Activated CD4-positive, alpha-beta T cell treated with anti-CD3 and anti-CD28 coated beads for 4 hours (primary cell): ENCODE measurements around the gene TENM4.

Source experiments
- DNase-seq, 2 donors: peaks; one replicate each; pipeline ENCODE4 v3.0.0-alpha.2; 2020

Gene TENM4

DNA sequence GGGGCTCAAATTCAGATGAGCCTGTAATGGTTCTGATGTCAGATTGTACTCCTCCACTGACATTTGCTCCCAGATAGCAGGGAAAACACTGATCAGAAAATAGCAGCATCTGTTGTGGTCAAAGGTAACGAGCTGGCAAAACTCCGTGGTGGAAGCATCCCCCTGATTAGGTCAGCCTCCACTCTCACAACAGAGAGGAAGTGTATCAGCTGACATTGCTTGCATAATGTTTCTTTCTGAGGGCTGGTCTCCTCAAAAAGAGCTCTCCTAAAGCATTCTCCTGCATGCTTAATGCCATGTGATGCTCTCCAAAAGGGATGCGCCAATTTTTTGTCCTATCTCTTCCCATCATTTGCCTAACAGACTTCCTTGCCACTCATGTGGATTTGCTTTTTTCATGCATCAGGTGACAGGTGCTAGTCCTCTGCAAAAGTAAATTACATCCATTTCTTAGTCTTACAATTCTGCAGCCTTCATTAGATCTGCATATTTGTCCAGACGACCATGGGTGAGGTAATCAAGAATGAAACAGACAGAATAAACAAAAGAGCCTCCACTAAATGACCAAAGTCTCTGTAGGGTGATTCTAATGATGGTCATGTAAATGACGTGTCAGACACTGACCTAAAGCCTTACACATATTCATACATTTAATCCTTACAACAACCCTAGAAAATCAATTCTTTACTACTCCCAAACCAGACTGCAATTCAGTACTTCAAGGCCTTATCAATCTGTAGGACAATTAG is 6.4 kb upstream of the TENM4 start:
- no peak for DNase-seq

DNA sequence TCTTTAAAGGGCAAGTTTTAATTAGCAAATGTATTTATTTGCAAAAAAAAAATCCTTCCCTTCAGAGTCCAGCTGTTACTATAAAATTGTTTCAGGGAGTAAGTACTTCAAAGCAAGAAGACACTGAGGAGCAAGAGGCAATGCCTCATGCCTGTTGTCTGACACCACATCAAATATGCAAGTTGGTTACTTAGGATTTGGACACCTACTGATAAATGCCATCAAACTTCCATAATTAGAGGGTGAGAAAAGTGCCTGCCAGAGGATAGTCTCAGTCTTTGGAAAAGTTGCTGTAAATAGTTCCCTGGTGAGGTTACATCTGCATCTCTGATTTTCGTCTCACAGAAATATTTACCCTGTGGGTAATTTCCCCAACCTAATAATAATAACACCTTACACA is 4.1 kb upstream of the TENM4 start:
- no peak for DNase-seq

DNA sequence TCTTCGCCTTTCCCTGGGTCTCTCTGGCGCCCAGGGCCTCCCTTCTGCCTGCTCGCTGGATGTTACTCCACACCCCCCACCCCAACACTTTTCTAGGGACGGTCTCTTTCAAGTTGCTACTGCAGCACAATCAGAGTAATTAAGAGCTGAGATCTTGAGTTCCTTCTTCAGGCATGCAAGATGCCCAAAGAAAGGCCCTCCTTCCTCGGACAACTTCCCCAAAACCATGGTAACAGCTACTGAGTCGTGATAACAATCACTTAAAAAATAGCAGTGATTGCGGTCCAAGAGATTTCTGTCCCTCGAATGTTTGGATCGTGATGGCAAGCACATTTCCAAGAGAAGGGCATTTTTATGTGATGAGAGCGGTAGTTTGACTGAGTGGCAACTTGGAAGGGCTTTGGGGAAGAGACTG is 638 bp upstream of the TENM4 start:
- DNase-seq: no peak

DNA sequence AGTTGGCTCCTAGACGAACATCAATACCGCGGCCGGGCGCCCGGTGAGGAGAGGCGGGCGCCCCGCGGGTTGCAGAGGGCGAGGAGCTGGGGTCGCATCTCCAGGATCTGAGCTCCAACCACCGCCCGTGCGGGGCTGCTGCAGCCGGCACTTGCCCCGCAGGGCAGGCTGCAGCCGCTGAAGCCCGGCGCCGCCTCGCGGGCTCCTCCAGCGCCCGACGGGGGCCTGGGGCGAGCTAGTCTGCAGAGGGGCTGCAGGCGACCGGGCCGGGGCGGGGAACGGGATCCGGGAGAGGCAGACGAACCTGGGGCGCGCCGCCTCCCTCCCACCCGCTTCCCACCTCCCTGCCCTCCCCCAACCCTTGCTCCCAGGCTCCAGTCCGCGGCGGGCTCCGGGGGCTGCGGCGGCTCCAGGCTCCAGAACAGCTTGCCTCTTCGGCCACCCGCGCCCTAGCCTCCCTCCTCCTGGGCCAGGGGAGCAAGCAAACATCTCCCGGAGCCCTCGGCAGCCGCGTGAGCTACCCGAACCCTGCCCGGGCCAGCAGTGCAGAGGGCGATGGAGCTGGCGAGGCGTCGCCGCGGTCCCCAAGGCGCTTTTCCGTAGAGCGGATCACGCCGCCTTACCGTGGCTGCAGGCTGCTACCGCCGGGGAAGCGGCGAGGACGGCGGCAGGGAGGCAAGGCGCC is 802 bp downstream of the TENM4 start:
- no peak for DNase-seq

DNA sequence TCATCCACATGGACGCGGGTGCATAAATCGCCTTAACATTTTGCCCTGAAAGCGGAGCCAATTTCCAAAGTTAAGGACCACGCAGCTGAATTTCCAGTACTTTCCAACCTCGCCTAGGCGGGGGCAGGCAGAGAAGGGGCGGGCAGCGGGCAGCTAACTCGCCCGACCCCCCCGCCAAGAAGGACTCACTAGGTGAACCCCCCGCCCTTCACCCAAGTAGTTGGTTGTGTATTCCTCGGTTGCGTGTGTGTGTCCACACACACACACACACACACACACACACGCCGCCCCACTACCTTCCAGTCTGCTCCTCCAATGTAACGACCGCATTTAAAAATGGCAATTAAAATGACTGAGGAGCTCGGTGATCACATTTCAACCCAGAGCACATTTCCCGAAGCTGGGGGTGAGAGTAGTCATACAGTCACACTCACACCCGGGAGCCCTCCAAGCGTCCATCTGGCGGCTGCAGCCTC is 1.4 kb downstream of the TENM4 start:
- no peak for DNase-seq

DNA sequence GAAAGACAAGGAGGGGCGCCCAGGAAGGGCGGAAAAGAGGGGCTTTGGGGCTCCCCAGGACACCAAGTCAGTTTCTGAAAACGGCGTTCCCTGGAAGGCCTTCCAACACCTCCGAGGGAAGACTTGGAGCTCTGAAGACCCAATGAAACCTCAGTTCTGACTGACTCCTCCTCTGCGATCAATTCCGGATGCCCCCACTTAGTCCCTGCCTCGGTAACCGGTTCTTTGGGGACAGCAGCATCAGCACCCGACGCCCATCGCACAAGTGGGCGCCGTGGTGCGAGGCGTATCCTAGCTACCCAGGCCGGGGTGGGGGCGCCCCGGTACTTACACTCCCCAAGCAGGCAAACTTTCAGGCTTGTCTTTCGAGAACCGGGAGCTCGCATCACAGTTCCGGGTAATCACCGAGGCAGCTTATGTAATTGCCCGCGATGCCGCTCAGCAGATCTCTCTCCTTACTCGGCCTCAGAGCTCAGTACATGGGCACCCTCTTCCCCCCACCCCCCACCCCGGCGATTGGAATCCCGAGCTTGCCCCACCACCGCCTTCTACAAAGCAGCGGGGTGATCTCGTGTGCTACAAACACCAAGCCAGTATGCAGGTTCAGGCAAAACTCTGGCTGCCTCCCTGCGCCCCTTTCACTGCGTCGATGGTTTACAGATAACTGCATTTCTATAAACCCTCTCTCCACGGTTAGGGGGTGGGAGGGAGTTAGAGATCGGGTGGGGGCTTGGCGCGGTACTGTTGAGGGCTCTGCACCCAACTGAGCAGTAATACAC is 2.0 kb downstream of the TENM4 start:
- no peak for DNase-seq

DNA sequence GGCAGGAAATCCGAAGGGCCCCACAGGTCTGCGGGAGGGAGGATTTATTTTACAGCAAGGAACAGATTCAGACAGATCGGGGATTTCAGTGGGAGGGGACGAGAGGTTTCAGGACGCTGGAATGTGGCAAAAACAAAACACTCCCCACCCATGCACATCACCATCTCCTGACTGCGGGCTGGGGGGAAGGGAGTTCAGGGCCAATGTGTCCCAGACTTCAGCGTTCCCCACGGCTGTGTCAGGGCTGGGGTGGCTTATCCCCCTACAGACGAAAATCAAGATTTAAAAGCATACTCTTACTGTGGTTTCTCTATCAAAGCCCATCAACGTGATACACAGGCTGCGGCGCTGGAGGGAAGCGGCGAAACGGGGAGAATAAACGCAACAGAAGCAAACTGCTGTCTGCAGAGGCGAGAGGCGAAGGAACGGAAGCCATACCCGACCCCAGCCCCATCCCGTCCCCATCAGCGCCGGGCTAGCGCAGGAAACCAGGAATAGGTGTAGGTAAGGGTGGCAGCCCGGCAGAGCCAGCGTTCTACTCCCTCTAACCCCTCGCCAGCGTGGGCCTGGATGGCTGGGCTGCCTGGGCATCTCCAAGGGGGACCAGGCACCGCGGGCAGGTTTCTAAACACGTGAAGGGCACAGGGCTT is 2.7 kb downstream of the TENM4 start:
- DNase-seq: no peak

DNA sequence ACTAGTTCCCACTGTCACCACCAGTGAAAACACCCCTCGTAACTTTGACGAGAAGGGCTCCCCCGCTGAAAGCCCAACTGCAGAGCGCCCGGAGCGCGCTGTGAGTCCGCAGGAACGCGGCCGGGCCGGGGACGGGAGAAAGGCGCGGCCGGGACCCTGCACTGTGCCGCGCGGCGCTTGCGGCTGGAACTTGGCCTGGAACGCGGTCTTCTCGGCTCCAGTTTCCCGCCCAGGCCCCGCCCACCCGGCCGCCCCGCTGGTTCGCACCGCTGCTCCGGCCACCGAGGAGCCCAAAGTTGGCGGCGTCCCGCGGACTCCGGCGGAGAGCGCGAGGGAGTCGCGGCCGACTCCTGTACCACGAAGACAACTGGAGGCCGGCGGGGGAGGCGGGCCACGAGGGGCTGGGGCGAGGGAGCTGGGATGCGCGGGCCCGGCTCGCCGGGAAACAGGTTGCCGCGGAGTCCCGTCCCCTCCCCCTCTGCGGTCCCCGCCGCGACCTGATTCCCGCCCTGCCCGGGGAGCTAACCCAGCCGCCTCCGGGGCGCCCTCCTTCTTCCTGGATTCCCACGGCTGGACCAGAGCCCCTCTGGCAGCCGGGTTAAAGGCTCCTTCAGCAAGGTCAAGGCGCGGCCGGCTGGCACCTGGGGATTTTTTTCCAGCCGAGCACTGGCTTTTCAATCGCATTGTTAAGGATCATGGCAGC is 3.4 kb downstream of the TENM4 start:
- no peak for DNase-seq

DNA sequence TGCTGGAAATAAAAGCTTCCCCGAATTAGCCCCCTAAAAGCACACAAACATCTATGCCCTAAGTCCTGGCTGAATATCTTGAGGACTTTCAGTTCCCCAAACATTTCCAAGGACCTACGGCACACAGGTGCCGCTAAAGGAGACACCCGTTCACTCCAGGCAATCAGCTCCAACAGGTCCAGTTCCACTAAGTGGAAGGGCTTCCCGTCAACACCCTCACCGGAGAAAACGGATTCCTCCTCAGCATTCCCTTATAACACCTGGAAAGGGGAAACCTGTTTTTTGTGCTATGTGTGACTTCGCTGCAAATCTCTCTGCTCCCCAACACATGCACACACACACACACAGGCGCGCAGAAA is 3.9 kb downstream of the TENM4 start:
- no peak for DNase-seq

DNA sequence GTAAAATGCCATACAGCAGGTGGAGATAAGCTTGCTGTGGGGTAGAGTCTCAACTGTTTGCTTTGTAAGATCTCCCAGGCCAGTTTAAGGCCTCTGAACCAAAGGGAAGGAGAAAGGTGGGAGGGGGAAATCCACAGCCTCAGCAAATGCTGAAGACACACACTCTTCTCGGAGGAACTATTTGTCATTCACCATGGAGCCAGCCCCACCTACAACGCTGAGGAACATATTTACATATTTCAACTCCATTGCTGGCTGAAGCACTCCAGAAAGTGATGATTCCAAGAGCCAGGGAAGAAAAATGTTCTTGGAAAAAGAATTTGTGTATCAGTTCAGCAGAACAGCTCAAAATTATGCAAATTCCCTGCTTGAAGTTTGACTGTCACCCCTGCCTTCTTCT is 6.5 kb downstream of the TENM4 start:
- no peak for DNase-seq

DNA sequence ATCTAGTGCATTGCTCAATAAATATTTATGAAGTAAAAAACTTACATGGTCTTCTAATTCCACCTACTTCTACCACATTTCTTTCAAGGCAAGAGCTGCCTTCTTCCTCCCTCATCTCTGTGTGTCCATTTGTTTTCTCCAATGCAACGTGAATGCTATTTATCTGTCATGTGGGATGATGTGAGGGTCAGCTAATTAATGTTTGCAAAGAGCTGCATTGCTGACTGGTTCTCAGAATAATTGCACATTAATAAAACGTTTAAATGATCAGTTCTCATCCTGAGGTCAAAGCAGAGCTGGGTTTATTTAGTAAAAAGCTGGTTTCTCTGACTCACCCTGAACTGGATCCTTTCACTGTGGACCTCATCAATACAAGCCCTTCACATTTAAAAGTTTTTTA is 8.7 kb downstream of the TENM4 start:
- DNase-seq: no peak

DNA sequence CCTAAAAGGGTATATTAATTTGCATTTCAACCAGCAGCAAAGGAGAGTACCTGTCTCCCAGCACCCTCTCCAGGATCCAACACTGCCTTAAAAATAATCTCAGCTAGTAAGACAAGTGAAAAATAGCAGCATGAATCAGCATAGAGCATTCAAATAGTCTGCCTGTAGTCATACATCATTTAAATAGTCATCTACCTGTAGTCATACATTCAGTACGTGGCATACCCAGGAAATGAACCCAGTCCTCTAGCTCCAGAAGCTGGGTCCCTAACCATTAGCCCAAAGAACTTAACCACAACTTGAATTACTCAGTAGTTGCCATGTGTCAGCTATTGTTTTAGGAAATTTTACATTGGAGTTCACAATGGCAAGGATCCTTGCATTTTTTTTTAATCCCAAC is 9.3 kb downstream of the TENM4 start:
- no peak for DNase-seq

DNA sequence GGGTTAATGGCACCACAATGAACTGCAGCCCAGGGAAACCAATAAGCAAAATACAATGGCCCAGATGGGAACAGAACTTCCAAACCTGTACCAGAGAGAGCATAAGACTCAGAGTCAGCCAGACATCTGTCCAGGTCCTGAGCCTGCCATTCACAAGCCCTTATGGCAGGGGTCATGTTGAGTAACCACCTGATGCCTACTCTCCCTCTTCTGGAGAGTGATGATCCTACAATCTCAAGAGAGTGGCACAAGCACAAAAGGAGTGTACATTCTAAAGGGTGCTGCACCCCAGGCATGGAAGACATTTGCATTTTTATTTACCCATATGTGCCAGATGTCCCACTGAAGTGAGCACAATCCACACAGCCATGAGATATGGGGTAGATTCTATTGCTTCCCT is 10.6 kb downstream of the TENM4 start:
- DNase-seq: no peak

DNA sequence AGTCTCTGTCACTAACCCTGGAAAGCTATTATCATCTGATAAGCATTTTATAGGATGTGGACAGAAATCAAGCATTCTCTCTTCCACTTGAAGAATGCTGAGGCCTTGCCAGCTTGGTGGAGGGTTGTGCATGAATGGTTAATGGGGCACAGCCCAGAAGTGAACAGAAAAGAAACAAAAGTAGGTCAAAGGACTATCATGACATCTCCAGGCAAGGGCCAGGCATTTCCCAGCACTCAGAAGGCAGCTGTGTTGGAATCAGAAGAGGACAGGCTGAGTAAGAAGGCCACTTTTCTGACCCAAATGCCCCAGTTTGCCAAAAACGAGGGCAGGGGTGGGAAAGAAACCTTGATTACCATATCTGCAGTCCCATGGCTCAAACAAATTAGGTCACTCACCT is 12.4 kb downstream of the TENM4 start:
- no peak for DNase-seq

DNA sequence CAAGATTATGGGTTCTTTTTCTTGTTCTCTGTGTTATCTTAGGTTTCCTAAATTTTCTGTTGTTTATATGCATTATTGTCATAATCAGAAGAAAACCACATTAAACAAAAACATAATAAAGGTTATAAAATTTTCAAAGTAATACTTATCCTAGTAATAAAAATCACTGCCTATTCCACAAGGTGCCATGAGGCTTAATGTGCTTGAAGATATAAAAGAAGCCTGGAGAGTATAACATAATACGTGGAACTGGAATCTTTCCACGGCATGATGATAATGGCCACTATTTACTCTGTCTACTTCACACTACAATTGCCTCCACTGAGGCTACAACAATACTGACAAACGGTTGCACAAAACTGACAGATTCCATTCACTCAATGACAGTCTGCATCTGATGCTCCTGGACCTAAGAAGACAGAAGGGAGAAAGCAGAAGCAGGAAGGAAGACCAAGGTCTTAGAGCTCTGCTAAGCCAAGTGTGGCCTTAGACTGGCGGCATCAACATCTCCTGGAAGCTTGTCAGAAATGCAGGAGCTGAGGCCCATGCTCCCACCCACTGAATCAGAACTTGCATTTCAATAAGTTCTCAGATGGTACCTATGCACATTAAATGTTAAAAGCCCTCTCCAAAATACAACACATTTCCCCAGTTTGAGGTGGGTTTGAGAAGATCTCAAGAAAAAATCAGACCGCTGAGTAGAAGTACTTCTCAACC is 13.1 kb downstream of the TENM4 start:
- no peak for DNase-seq

DNA sequence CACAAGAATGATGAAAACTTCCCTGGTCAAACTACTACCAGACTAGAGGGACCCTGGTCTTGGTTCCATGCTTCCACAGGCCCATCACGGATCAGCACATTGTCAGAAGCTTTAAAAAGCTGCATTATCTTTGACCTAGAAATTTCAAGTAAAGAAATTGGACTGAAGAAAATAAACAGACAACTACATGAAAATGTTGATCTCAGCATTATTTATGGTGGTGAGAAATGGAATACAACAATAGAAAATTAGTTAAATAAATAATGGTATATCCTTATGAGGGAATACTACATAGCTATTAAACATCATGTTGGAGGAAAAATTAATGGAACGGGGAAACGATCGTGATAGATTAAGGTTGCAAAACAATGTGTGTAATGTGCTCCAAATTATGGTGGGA is 13.7 kb downstream of the TENM4 start:
- DNase-seq: no peak

DNA sequence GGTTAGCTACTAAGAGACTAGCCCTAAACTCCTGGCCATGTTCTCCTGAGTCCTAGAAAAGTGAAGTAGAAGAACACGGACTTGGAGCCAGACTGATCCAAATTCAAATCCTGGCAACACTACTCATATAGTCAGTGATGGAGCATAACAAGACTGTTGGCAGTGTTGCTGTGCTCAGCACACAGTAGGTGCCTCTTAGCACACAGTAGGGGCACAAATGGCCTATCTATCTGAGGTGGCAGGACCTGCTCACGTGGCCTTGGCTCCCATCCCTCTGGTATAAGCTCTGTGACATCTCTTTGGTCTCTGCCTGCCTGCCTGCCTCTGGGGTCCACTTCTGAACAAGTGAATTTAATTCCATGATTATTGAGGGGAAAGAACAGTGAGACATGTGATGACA is 15.4 kb downstream of the TENM4 start:
- no peak for DNase-seq

DNA sequence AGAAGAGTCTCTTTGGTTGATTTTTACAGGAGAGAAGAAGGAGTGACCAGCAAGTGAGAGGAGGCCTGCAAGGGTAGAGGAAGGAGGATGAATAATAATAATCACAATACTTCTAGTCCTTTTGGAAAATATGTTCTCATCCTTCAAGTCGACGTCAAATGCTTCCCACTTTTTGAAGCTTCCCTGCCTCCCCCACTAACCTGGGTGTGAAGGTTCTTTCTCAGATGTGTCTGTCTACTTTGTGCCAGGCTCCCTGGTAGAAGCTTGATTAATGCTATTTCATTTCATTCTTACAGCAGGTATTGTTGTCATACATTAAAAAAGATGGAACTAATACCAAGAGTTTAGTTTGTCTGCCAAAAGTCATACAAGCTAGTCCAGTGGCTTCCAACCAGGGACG is 17.1 kb downstream of the TENM4 start:
- DNase-seq: no peak

DNA sequence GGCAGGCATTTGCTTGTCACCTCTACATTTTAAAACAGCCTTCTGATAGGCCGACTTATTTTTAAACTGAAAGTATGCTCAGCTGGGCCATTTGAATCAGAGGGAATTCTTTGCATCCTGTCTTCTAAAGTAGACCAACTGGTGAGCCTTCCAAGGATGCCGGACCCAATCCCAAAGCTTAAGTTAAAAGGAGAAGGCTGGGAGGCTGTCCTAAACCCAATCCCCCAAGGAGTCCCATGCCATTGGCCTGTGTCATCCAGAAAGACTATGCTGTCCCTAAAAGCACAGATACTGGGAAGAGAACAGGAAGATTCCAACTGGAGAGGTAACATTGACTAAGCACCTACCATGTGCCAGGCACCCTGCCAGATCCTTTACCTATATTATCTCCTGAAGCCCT is 18.0 kb downstream of the TENM4 start:
- DNase-seq: no peak

DNA sequence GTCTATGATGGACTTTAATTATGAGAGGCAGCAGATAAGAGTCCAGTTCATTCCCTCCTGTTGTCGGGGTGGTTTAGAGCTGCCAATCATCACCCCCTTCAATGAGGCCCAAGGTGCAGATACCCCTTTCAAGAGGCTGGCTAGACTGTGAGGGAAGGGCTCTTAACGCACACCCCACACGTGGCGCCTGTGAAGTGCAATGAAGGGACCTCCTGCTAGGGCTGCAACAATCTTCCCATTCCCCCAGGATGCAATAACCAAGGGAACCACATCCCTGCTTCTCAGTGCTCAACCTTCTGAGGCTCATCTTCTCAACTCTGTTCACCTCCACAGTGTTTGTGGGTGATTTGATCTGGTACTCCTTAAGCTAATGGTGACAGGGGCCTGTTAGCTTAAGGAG is 19.0 kb downstream of the TENM4 start:
- DNase-seq: no peak

DNA sequence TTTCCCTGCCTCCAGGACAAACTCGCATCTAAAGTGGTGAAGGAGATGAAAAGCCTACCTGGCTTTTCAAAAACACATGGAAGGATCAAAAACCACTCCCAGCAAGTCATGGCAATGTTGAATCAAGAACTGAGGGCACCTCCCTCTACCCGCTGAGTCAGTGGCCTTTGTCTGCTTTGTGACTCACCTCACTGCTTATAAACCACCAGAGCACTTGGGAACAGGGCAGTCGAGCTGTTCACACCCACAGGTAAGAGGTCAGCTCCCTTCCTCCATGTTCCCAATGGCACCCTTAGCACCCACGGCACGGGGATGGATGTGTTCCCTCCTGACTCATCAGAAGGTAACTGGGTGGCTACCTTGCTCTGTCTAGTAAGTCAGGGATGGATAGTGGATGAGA is 21.7 kb downstream of the TENM4 start:
- no peak for DNase-seq

DNA sequence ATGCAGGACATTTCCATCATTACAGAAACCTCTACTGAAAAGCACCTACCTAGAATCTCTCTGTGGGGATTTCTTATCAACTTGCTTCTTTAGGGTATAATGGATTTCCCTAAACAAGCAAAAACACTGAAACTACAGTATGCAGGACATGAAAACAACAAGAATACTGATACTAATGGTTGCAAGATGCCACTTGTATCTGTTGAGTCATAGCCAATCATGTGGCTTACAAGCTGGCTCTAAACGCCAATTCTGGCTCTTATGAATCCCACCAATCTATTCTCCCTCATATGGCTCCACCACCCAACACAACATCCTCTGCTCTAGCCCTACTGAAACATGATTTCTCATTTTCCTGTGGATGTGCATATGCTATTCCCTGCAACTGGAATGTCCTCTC is 22.6 kb downstream of the TENM4 start:
- no peak for DNase-seq
